GM15510 (cell line): ENCODE measurements around the gene KRT8.

ENCODE experiments used
- POLR2A ChIP-seq: IDR thresholded peaks from 3 replicates; pipeline ENCODE4 v1.6.1; 2011; ENCODE audit warnings: borderline replicate concordance; ENCODE audit not compliant: insufficient read length; ENCODE audit errors: extremely low read depth

KRT8 gene

GRCh38 chr12:52873832-52874572 lies 30.9 kb downstream of the KRT8 start:
- TF ChIP-seq POLR2A: no peak

- no peak for TF ChIP-seq POLR2A
Measured at GRCh38 chr12:52873513-52873831, 31.4 kb downstream of the KRT8 start.

- TF ChIP-seq POLR2A: no peak
Measured at GRCh38 chr12:52872644-52873389, 32.1 kb downstream of the KRT8 start.

- TF ChIP-seq POLR2A: no peak
Measured at GRCh38 chr12:52871291-52872039, 33.4 kb downstream of the KRT8 start.

GRCh38 chr12:52870361-52871290 lies 34.2 kb downstream of the KRT8 start:
- no peak for TF ChIP-seq POLR2A

GRCh38 chr12:52867642-52868041 lies 37.2 kb downstream of the KRT8 start:
- no peak for TF ChIP-seq POLR2A

- TF ChIP-seq POLR2A: no peak
Measured at GRCh38 chr12:52867152-52867551, 37.7 kb downstream of the KRT8 start.

- TF ChIP-seq POLR2A: no peak
Measured at GRCh38 chr12:52865090-52865944, 39.6 kb downstream of the KRT8 start.

- no peak for TF ChIP-seq POLR2A
Measured at GRCh38 chr12:52862023-52862422, 42.9 kb downstream of the KRT8 start.

GRCh38 chr12:52861511-52861910 lies 43.4 kb downstream of the KRT8 start:
- no peak for TF ChIP-seq POLR2A

- TF ChIP-seq POLR2A: no peak
Measured at GRCh38 chr12:52860102-52860823, 44.6 kb downstream of the KRT8 start.

GRCh38 chr12:52857500-52857899 lies 47.4 kb downstream of the KRT8 start:
- TF ChIP-seq POLR2A: no peak

- no peak for TF ChIP-seq POLR2A
Measured at GRCh38 chr12:52856787-52857186, 48.1 kb downstream of the KRT8 start.

- TF ChIP-seq POLR2A: no peak
Measured at GRCh38 chr12:52851787-52852186, 53.1 kb downstream of the KRT8 start.

GRCh38 chr12:52850681-52851080 lies 54.2 kb downstream of the KRT8 start:
- TF ChIP-seq POLR2A: no peak
